HG02870 (cell line): ENCODE data around the gene PCDHGA1.

ENCODE experiments used
- ATAC-seq: cut with Tn5 transposase; IDR thresholded peaks from one replicate; pipeline ENCODE4 v1.9.1; 2021; ENCODE audit warnings: mild to moderate bottlenecking, moderate library complexity; ENCODE audit not compliant: unreplicated experiment

Gene PCDHGA1

GRCh38 chr5:141512390-141512910 is 182.1 kb downstream of the PCDHGA1 start:
- ATAC-seq, result no peak

- ATAC-seq, result no peak
These were observed 182.8 kb downstream of the PCDHGA1 start for GRCh38 chr5:141512911-141513626.

GRCh38 chr5:141513627-141514329 is 183.5 kb downstream of the PCDHGA1 start:
- ATAC-seq, result peak; percentile 24

GRCh38 chr5:141514330-141515133 is 184.2 kb downstream of the PCDHGA1 start:
- ATAC-seq, result peak; percentile 26

GRCh38 chr5:141515141-141515540 is 184.8 kb downstream of the PCDHGA1 start:
- ATAC-seq, result no peak

- no peak for ATAC-seq
These were observed 185.8 kb downstream of the PCDHGA1 start for GRCh38 chr5:141515946-141516671.

GRCh38 chr5:141516672-141517025 is 186.3 kb downstream of the PCDHGA1 start:
- ATAC-seq, result no peak

- no peak for ATAC-seq
These were observed 187.0 kb downstream of the PCDHGA1 start for GRCh38 chr5:141517312-141517711.

GRCh38 chr5:141517880-141518617 is 187.7 kb downstream of the PCDHGA1 start:
- no peak for ATAC-seq

- no peak for ATAC-seq
These were observed 188.3 kb downstream of the PCDHGA1 start for GRCh38 chr5:141518618-141519015.

GRCh38 chr5:141519605-141520565 is 189.6 kb downstream of the PCDHGA1 start:
- ATAC-seq, result no peak

- ATAC-seq, result no peak
These were observed 191.0 kb downstream of the PCDHGA1 start for GRCh38 chr5:141521244-141521781.

GRCh38 chr5:141522301-141522700 is 192.0 kb downstream of the PCDHGA1 start:
- no peak for ATAC-seq

- no peak for ATAC-seq
These were observed 193.7 kb downstream of the PCDHGA1 start for GRCh38 chr5:141523991-141524390.

- ATAC-seq, result peak; percentile 50
These were observed 194.6 kb downstream of the PCDHGA1 start for GRCh38 chr5:141524604-141525597.

- no peak for ATAC-seq
These were observed 195.3 kb downstream of the PCDHGA1 start for GRCh38 chr5:141525653-141526052.

GRCh38 chr5:141527426-141527825 is 197.1 kb downstream of the PCDHGA1 start:
- ATAC-seq, result no peak
